DND-41 (cell line): Measurements from ENCODE around the gene ERC2.

ENCODE experiments used
- CTCF ChIP-seq: IDR thresholded peaks from 2 replicates; pipeline ENCODE4 v1.5.1; 2012; ENCODE audit warnings: borderline replicate concordance, low read length, moderate library complexity, mild to moderate bottlenecking; ENCODE audit not compliant: poor library complexity, severe bottlenecking; ENCODE audit errors: extremely low read depth
- EZH2 ChIP-seq: IDR thresholded peaks from 3 replicates; pipeline ENCODE4 v1.6.1; 2012; ENCODE audit warnings: borderline replicate concordance, low read depth, mild to moderate bottlenecking, moderate library complexity, low read length, inconsistent platforms; ENCODE audit not compliant: severe bottlenecking

DNA sequence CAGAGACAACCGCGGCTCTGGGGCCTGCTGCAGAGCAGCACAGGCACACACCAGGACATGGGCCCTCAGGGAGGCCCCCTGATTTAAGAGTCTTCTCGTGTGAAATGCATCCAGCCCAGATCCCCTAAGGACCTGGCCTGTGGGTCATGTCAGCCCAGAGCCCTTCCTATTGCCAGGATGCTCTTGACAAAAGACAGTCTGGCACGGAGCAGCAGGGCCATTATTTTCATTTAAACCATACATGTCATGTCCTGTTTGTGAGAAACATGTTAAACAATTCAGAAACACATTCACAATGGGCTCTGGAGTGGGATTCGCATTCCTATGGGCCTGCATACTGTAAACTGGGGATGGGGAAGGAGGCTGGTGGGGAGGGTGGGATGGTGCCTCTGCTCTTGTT lies 613.8 kb downstream of the ERC2 start:
- no peak for TF ChIP-seq CTCF
- TF ChIP-seq EZH2: no peak
